ENCODE measurements around the gene HECA. TPM values are rescaled to one million over a fixed set of nuclear protein-coding genes. Genes with fewer than 3 reads are reported as not detected.

Gene HECA
- total RNA-seq, 1 donor from 2014 or later: 53.1 TPM

DNA sequence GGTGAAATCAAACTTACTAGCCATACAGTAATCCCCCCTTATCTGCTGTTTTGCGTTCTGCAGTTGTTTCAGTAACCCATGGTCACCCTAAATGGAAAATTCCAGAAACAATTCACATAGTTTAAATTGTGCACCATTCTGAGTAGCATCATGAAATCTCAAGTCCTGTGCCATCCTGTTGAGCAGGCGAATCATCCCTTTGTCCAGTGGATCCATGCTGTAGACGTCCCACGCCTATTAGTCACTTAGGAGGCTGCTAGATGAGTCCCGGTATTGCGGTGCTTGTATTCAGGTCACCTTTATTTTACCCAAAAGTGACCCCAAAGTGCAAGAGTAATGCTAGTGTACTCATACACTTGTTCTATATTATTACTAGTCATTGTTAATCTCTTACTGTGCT, 46.4 kb downstream of the HECA start:
- no peak overlapping the region for H3K4me3 ChIP-seq
- intact Hi-C loops (cut with DNase I): no loop called here
- H3K27ac ChIP-seq: no peak overlapping the region
- peaks cover 59% of the 10 kb centered on the region for H3K36me3 ChIP-seq
- ATAC-seq (no peak), DNase-seq (no peak)
- H3K4me1 ChIP-seq: no peaks in the 10 kb centered on the region
- no peak for TF ChIP-seq CTCF (IDR thresholded peaks at IDR 0.05)
- no peaks in the 10 kb centered on the region for H3K9me3 ChIP-seq
- H3K27me3 ChIP-seq (ENCODE audit: low read depth): no peaks in the 10 kb centered on the region

GRCh38 chr6:139184047-139184446, 49.2 kb downstream of the HECA start:
- no peaks in the 10 kb centered on the region for H3K27me3 ChIP-seq (ENCODE audit: low read depth)
- DNase-seq: no peak
- H3K27ac ChIP-seq: no peak overlapping the region
- H3K9me3 ChIP-seq: no peaks in the 10 kb centered on the region
- H3K36me3 ChIP-seq: peaks cover 30% of the 10 kb centered on the region
- no peak overlapping the region for H3K4me3 ChIP-seq
- no peak for TF ChIP-seq CTCF (IDR thresholded peaks at IDR 0.05)
- intact Hi-C loops (cut with DNase I): no loop called here
- ATAC-seq: no peak
- H3K4me1 ChIP-seq: no peaks in the 10 kb centered on the region

- ATAC-seq: no peak
These were observed 49.6 kb downstream of the HECA start for GRCh38 chr6:139184459-139184858.

DNA sequence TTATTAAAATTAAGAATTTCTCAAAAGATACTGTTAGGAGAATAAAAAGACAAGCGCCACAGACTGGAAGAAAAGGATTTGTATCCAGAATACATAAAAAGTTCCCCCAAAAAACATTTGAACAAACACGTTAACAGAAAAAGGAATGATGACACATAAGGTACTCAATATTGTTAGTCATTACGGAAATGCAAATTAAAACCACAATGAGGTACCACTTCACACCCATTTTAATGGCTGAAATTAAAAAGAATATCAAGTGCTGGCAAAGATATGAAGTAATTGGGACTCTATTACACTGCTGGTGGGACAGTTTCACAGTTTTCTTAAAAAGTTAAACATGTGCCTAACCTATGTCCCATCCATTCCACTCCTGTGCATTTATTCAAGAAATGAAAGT, 51.4 kb downstream of the HECA start:
- intact Hi-C loops (cut with DNase I): no loop called here
- DNase-seq: no peak
- no peak for ATAC-seq

More at GRCh38 chr6:139184459-139184858, 49.6 kb downstream of the HECA start:
- H3K36me3 ChIP-seq: peaks cover 26% of the 10 kb centered on the region
- no peaks in the 10 kb centered on the region for H3K27me3 ChIP-seq (ENCODE audit: low read depth)
- no peak for DNase-seq
- no peak overlapping the region for H3K4me3 ChIP-seq
- no peaks in the 10 kb centered on the region for H3K9me3 ChIP-seq
- intact Hi-C loops (cut with DNase I): no loop called here
- no peak overlapping the region for H3K27ac ChIP-seq
- no peak for TF ChIP-seq CTCF (IDR thresholded peaks at IDR 0.05)
- no peaks in the 10 kb centered on the region for H3K4me1 ChIP-seq

GRCh38 chr6:139186692-139187091, 51.8 kb downstream of the HECA start:
- Histone ChIP-seq H3K36me3 (peaks cover 8% of the 10 kb centered on the region), H3K4me1 (no peaks in the 10 kb centered on the region), H3K4me3 (no peak overlapping the region), H3K27me3 (ENCODE audit: low read depth) (no peaks in the 10 kb centered on the region), H3K27ac (no peak overlapping the region), H3K9me3 (no peaks in the 10 kb centered on the region)
- DNase-seq: no peak
- TF ChIP-seq CTCF (IDR thresholded peaks at IDR 0.05): no peak
- no peak for ATAC-seq
- intact Hi-C loops (cut with DNase I): no loop called here

More for the DNA sequence above, 51.4 kb downstream of the HECA start:
- Histone ChIP-seq H3K4me1 (no peaks in the 10 kb centered on the region), H3K27ac (no peak overlapping the region), H3K4me3 (no peak overlapping the region), H3K9me3 (no peaks in the 10 kb centered on the region), H3K36me3 (peaks cover 12% of the 10 kb centered on the region), H3K27me3 (ENCODE audit: low read depth) (no peaks in the 10 kb centered on the region)
- no peak for TF ChIP-seq CTCF (IDR thresholded peaks at IDR 0.05)

DNA sequence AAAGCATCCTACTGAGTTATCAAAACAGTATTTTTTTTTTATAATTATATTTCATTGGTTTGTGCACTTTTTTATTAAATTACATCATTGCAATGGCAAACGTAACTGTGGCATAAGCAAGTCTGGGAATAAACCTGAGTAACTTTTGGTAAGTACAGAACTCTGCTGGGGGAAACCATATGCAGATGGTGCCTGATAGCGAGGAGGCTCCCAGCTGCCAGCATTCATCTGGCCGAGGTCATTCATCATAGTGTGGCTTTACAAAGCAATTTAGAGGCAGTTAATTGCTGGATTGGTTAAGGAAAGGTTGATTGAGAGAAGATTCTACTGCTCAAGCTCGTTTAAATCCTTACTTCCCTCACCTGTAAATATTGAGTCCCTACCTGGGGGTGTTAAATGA, 52.6 kb downstream of the HECA start:
- intact Hi-C loops (cut with DNase I): no loop called here
- Histone ChIP-seq H3K27me3 (ENCODE audit: low read depth) (no peaks in the 10 kb centered on the region), H3K4me1 (no peaks in the 10 kb centered on the region), H3K9me3 (no peaks in the 10 kb centered on the region), H3K27ac (no peak overlapping the region), H3K4me3 (no peak overlapping the region), H3K36me3 (peaks cover 2% of the 10 kb centered on the region)
- DNase-seq (no peak), ATAC-seq (no peak)
- no peak for TF ChIP-seq CTCF (IDR thresholded peaks at IDR 0.05)

All from lower lobe of right lung (tissue), 2 donors.